CD4-positive, alpha-beta T cell treated with Interleukin-15 for 4 hours (primary cell): ENCODE results near the gene ELF1.
"Not testable (repeated sequence)": the region's sequence is repeated elsewhere in the genome, so short reads cannot be mapped to it uniquely, and the experiment has no call there.

Source experiments
- DNase-seq: peaks from one replicate; pipeline ENCODE4 v3.0.0-alpha.2; 2020; ENCODE audit warnings: low spot score

ELF1 gene

GRCh38 chr13:40982772-40983171 is 36.3 kb downstream of the ELF1 start:
- DNase-seq: peak; percentile 69

GRCh38 chr13:40981949-40982348 is 37.2 kb downstream of the ELF1 start:
- no peak for DNase-seq

- DNase-seq: peak; percentile 40
Observed at GRCh38 chr13:40981361-40981760, 37.8 kb downstream of the ELF1 start.

- no peak for DNase-seq
Observed at GRCh38 chr13:40980461-40980860, 38.7 kb downstream of the ELF1 start.

DNA sequence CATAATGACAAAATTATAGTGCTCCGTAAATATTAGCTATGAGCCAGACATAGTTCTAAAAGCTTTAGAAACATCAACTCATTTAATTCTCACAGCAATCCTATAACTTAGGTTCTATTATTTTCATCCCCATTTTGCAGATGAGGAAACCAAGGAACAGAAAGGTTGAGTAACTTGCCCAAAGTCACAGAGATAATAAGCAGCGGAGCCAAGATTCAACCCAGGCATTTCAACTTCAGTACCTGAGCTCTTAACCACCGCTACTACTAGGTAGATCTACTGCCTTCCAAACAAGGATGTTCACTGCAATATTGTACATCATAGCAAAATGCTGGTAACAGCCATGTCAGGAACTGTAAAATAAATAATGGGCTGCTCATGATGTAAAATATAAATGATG is 39.9 kb downstream of the ELF1 start:
- no peak for DNase-seq

GRCh38 chr13:40978109-40978508 is 41.0 kb downstream of the ELF1 start:
- DNase-seq: not testable (repeated sequence)

DNA sequence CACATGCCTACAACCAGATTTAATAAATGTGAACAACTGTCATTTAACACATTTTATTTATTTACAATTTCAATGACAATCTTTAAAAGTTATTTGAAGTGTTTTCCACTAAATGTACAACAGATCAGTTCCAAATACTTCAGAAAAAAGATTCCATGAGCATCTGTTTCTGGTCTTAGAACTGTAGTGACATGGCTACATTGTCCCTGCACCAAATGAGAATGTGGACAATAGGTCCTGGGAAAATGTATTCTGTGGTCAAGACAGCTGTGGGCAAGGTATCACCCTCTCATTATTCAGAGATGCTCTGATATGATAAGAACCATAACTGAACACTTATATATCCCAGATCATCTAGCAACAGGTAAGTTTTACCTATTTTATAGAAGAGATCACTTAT is 43.7 kb downstream of the ELF1 start:
- DNase-seq: no peak

GRCh38 chr13:40974460-40975407 is 44.4 kb downstream of the ELF1 start:
- peak; percentile 66 for DNase-seq

- DNase-seq: no peak
Observed at GRCh38 chr13:40973409-40973808, 45.7 kb downstream of the ELF1 start.

DNA sequence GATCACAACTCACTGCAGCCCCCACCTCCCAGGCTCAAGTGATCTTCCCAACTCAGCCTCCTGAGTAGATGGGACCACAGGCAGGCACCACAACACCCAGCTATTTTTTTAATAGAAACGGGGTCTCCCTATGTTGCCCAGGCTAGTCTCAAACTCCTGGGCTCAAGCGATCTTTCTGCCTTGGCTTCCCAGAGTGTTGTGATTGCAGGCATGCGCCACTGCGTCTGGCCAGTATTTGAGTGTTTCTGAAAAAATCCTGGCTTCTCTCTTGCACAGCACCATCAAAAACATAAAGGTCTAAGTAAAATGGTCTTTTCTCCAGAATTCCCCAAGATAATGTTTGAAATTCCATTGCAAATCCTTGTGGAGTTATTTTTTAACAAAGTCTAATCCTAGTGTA is 47.8 kb downstream of the ELF1 start:
- DNase-seq: no peak

DNA sequence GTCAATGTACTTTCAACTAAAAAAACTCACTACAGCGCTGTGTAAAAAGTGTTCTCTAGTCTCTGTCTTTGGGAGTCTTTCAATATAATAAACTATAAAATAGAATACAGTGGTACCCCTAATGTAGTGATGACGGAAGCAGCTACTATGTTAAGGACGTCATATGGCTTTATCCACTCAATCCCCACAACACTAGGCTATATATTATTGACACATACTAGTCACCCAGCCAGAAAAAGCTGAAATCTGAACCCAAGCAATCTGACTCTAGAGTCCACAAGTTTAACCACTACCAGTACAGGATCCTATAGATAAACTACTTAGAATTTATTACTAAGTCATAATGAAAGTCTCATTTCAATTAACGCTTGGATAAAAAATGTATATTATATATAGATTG is 48.3 kb downstream of the ELF1 start:
- DNase-seq: no peak

DNA sequence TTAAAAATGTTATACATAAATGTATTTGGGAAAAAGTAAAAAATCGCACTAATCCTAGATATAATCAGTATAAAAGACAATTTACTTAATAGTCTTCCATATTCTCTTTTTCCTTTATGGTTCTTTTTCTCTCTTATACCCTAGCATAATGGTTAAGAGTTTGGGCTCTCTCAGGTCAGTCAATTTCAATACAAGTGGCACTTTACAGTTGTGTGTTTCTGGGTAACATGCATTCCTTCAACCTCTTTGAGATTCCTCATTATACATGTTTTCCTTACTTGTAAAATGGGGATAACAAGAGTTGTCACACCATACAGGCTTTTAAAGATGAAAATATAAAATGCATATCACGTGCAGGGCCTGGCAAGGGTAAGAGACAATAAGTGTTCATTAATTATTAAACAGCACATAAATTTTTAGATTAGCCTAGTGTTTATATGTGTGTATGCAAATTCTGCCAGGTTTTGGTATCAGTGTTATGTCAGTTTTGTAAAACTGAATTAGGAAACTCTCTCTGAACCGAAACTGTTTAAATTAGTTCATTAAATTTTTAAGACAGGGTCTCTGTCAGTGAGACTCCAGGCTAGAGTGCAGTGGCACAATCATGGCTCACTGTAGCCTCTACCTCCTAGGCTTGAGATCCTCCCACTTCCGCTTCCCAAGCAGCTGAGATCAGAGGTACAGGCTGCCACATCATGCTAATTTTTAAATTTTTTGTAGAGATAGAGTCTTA is 49.8 kb downstream of the ELF1 start:
- DNase-seq: peak; percentile 38

- no peak for DNase-seq
Observed at GRCh38 chr13:40968416-40969000, 50.6 kb downstream of the ELF1 start.

GRCh38 chr13:40966298-40966697 is 52.8 kb downstream of the ELF1 start:
- DNase-seq: no peak

- no peak for DNase-seq
Observed at GRCh38 chr13:40963927-40964326, 55.2 kb downstream of the ELF1 start.

- DNase-seq: no peak
Observed at GRCh38 chr13:40961826-40962225, 57.3 kb downstream of the ELF1 start.

GRCh38 chr13:40961214-40961613 is 57.9 kb downstream of the ELF1 start:
- DNase-seq: no peak

- DNase-seq: no peak
Observed at GRCh38 chr13:40960716-40961115, 58.4 kb downstream of the ELF1 start.

- DNase-seq: no peak
Observed at GRCh38 chr13:40958655-40959054, 60.5 kb downstream of the ELF1 start.

DNA sequence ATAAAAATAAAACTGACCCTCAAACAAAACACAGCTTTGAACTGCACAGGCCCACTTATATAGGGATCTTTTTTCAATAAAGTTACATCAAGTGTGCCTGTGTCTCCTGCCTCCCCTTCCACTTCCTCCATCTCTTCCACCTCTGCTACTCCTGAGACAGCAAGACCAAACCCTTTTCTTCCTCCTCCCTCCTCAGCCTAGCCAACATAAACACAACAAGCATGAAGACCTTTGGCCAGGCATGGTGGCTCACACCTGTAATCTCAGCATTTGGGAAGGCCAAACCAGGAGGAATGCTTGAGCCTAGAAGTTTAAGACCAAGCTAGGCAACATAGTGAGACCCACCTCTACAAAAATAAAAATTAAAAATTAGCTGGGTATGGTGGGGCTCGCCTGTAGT is 72.6 kb downstream of the ELF1 start:
- no peak for DNase-seq

GRCh38 chr13:40943073-40943472 is 76.0 kb downstream of the ELF1 start:
- DNase-seq: no peak

DNA sequence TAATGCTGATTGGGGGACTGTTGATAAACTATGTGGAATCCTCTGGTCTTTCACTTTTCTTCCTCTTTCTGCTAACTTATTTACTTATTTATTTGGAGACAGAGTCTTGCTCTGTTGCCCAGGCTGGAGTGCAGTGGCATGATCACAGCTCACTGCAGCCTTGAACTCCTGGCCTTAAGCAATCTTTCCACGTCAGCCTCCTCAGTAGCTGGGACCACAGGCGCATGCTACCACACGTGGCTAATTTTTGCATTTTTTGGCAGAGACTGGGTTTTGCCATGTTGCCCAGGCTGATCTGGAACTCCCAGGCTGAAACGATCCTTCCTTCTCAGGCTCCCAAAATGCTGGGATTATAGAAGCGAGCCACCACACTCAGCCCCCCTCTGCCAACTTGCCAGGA is 77.5 kb downstream of the ELF1 start:
- no peak for DNase-seq

- no peak for DNase-seq
Observed at GRCh38 chr13:40940841-40941240, 78.3 kb downstream of the ELF1 start.
